ENCODE data around the gene APBB2. TPM values are rescaled to one million over a fixed set of nuclear protein-coding genes. Genes with fewer than 3 reads are reported as not detected.
A peak's percentile ranks its signal among the peaks of the same experiment; 100 is the strongest.

Gene APBB2
- total and polyA plus RNA-seq, 2 experiments from 2014 or later, result 35.8 to 74.8 TPM

DNA sequence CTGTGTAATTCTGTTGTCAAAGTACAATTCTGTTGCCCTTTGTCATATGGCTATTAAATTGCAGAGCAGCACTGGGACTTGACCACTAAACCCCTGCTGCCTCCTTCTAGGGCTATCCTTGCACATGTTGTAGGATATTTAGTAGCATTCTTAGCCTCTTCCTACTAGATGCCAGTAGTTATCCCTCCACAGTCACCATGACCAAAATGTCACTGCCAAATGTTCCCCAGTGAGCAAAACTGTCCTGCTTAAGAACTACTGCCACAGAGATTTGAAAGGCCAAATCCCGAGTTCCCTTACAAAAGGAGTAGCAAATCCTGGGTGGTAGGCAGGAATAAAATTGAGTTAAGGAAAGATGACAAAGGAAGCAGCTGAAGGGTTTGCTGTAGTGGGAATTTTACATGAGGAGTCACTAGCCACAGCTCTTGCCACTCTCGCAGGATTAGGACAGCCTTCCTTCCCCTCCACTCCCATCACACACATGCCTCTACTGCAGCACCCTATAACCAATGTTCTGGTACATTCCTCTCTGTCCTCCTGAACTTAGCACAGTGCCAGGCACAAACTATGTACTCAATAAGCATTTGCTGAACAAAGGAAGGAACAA is 8.4 kb downstream of the APBB2 start:
- H3K36me3 ChIP-seq (ENCODE audit: insufficient read depth), result no peaks in the 10 kb centered on the region
- no peak overlapping the region; the same call in 1 of the 2 replicates for H3K27ac Mint-ChIP-seq
- no peak overlapping the region for H3K4me2 ChIP-seq
- peaks cover 34% of the 10 kb centered on the region for H3K4me1 ChIP-seq (ENCODE audit: insufficient read depth)
- peaks cover 16% of the 10 kb centered on the region; the same call in 1 of the 2 replicates for H4K20me1 ChIP-seq (replicated peaks; ENCODE audit: insufficient read depth)
- peaks cover 52% of the 10 kb centered on the region for H3K4me1 Mint-ChIP-seq
- H3K4me3 ChIP-seq, result no peak overlapping the region
- H3K27ac ChIP-seq (ENCODE audit: low read depth), result peak overlapping the region; percentile 40; the same call in 1 of the 2 replicates
- H3K79me2 ChIP-seq (replicated peaks; ENCODE audit: insufficient read depth), result peaks cover 99% of the 10 kb centered on the region
- no peaks in the 10 kb centered on the region for H3K9me3 Mint-ChIP-seq
- H3K27me3 ChIP-seq (ENCODE audit: insufficient read depth), result no peaks in the 10 kb centered on the region
- no peaks in the 10 kb centered on the region; the same call in 2 of the 3 replicates for H3K36me3 Mint-ChIP-seq (ENCODE audit: low read depth)
- H3K9me2 ChIP-seq (ENCODE audit: insufficient read depth), result no peaks in the 10 kb centered on the region
- ATAC-seq (no peak), DNase-seq (ENCODE audit: low spot score) (no peak)
- no peak for TF ChIP-seq POLR2AphosphoS5 (IDR thresholded peaks at IDR 0.05; ENCODE audit: low read depth)
- no peak for TF ChIP-seq ZNF114 (CRISPR knock-in tag; IDR thresholded peaks at IDR 0.05)
- no peak for TF ChIP-seq STAT1 (IDR thresholded peaks at IDR 0.05; ENCODE audit: unreplicated experiment)
- TF ChIP-seq, protein P1, sequence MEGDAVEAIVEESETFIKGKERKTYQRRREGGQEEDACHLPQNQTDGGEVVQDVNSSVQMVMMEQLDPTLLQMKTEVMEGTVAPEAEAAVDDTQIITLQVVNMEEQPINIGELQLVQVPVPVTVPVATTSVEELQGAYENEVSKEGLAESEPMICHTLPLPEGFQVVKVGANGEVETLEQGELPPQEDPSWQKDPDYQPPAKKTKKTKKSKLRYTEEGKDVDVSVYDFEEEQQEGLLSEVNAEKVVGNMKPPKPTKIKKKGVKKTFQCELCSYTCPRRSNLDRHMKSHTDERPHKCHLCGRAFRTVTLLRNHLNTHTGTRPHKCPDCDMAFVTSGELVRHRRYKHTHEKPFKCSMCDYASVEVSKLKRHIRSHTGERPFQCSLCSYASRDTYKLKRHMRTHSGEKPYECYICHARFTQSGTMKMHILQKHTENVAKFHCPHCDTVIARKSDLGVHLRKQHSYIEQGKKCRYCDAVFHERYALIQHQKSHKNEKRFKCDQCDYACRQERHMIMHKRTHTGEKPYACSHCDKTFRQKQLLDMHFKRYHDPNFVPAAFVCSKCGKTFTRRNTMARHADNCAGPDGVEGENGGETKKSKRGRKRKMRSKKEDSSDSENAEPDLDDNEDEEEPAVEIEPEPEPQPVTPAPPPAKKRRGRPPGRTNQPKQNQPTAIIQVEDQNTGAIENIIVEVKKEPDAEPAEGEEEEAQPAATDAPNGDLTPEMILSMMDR (conservative IDR thresholded peaks at IDR 0.05; ENCODE audit: low read depth in 2 of 2), result no peak
- TF ChIP-seq NANOG (IDR thresholded peaks at IDR 0.05; ENCODE audit: borderline replicate concordance), result no peak
- TF ChIP-seq JUNB (IDR thresholded peaks at IDR 0.05; ENCODE audit: unreplicated experiment), result no peak
- H3K27me3 Mint-ChIP-seq (ENCODE audit: insufficient read depth, low read depth, poor library complexity), result no peaks in the 10 kb centered on the region
- H3K4me3 Mint-ChIP-seq, result no peak overlapping the region
- no peaks in the 10 kb centered on the region for H3F3A ChIP-seq (replicated peaks; ENCODE audit: low read depth)
- no peak overlapping the region for H2AFZ ChIP-seq

DNA sequence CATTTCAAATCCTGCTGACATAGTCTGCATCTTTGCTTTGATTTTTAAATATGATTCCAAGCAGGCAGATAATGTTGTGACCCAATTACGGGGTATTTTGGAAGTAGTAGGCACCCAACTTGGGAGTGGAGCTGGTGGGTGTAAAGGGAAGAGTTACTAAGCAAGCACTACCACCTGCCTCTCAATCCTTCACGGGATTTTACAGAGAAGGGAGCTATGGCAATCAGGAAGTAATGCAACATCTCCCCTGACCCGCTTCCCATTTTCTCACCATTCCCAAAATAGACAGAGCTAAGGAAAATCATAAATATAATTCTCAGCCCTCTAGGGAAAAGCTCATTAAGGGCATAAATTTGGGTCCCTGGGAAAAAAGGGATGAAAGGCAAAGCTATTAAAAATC is 9.2 kb downstream of the APBB2 start:
- DNase-seq (ENCODE audit: low spot score) (no peak), ATAC-seq (peak; percentile 17; the same call in 2 of the 3 replicates)
- Histone ChIP-seq H3K4me3 (no peak overlapping the region), H2AFZ (no peak overlapping the region), H3K27me3 (ENCODE audit: insufficient read depth) (no peaks in the 10 kb centered on the region), H3K79me2 (replicated peaks; ENCODE audit: insufficient read depth) (peaks cover 99% of the 10 kb centered on the region), H3K9me2 (ENCODE audit: insufficient read depth) (no peaks in the 10 kb centered on the region), H3F3A (replicated peaks; ENCODE audit: low read depth) (no peaks in the 10 kb centered on the region), H3K27ac (ENCODE audit: low read depth) (peak overlapping the region; percentile 30; the same call in 1 of the 2 replicates), H3K4me2 (0 out of 2 replicates have a peak overlapping the region, but pooled peaks have one; percentile 10), H3K4me1 (ENCODE audit: insufficient read depth) (peaks cover 31% of the 10 kb centered on the region), H3K36me3 (ENCODE audit: insufficient read depth) (no peaks in the 10 kb centered on the region), H4K20me1 (replicated peaks; ENCODE audit: insufficient read depth) (peaks cover 19% of the 10 kb centered on the region; the same call in 1 of the 2 replicates)
- Mint-ChIP-seq H3K36me3 (ENCODE audit: low read depth) (no peaks in the 10 kb centered on the region; the same call in 2 of the 3 replicates), H3K27ac (no peak overlapping the region), H3K9me3 (no peaks in the 10 kb centered on the region), H3K4me1 (peaks cover 56% of the 10 kb centered on the region), H3K27me3 (ENCODE audit: insufficient read depth, low read depth, poor library complexity) (no peaks in the 10 kb centered on the region), H3K4me3 (no peak overlapping the region)
- TF ChIP-seq POLR2AphosphoS5 (IDR thresholded peaks at IDR 0.05; ENCODE audit: low read depth) (no peak), ZNF331 (CRISPR knock-in tag; IDR thresholded peaks at IDR 0.05; ENCODE audit: low read depth) (no peak), STAT1 (IDR thresholded peaks at IDR 0.05; ENCODE audit: unreplicated experiment) (no peak), ZNF114 (CRISPR knock-in tag; IDR thresholded peaks at IDR 0.05) (no peak), EZH2phosphoT487 (IDR thresholded peaks at IDR 0.05; ENCODE audit: unreplicated experiment) (no peak), JUNB (IDR thresholded peaks at IDR 0.05; ENCODE audit: unreplicated experiment) (no peak)
- TF ChIP-seq, protein P2, sequence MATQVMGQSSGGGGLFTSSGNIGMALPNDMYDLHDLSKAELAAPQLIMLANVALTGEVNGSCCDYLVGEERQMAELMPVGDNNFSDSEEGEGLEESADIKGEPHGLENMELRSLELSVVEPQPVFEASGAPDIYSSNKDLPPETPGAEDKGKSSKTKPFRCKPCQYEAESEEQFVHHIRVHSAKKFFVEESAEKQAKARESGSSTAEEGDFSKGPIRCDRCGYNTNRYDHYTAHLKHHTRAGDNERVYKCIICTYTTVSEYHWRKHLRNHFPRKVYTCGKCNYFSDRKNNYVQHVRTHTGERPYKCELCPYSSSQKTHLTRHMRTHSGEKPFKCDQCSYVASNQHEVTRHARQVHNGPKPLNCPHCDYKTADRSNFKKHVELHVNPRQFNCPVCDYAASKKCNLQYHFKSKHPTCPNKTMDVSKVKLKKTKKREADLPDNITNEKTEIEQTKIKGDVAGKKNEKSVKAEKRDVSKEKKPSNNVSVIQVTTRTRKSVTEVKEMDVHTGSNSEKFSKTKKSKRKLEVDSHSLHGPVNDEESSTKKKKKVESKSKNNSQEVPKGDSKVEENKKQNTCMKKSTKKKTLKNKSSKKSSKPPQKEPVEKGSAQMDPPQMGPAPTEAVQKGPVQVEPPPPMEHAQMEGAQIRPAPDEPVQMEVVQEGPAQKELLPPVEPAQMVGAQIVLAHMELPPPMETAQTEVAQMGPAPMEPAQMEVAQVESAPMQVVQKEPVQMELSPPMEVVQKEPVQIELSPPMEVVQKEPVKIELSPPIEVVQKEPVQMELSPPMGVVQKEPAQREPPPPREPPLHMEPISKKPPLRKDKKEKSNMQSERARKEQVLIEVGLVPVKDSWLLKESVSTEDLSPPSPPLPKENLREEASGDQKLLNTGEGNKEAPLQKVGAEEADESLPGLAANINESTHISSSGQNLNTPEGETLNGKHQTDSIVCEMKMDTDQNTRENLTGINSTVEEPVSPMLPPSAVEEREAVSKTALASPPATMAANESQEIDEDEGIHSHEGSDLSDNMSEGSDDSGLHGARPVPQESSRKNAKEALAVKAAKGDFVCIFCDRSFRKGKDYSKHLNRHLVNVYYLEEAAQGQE (IDR thresholded peaks at IDR 0.05; ENCODE audit: unreplicated experiment), result no peak
- TF ChIP-seq, protein P3, sequence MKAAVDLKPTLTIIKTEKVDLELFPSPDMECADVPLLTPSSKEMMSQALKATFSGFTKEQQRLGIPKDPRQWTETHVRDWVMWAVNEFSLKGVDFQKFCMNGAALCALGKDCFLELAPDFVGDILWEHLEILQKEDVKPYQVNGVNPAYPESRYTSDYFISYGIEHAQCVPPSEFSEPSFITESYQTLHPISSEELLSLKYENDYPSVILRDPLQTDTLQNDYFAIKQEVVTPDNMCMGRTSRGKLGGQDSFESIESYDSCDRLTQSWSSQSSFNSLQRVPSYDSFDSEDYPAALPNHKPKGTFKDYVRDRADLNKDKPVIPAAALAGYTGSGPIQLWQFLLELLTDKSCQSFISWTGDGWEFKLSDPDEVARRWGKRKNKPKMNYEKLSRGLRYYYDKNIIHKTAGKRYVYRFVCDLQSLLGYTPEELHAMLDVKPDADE (IDR thresholded peaks at IDR 0.05), result no peak
- TF ChIP-seq, protein P1 (conservative IDR thresholded peaks at IDR 0.05; ENCODE audit: low read depth in 2 of 2), result no peak
